Effector memory CD4-positive, alpha-beta T cell (primary cell): ENCODE data around the gene SASS6.
"Not testable (repeated sequence)": the region's sequence is repeated elsewhere in the genome, so short reads cannot be mapped to it uniquely, and the experiment has no call there.

ENCODE experiments used
- DNase-seq, 3 donors: peaks; one replicate each; pipeline ENCODE4 v3.0.0-alpha.2; 2020
- H3K27ac ChIP-seq: 2 replicates; pipeline ENCODE4 v1.7.0; 2013; ENCODE audit warnings: mild to moderate bottlenecking, low read length, moderate library complexity; ENCODE audit not compliant: insufficient read depth, poor library complexity, severe bottlenecking
- H3K27me3 ChIP-seq: replicated peaks from 2 replicates; pipeline ENCODE4 v1.7.0; 2013; ENCODE audit warnings: mild to moderate bottlenecking, low read length; ENCODE audit not compliant: insufficient read depth, control insufficient read depth, poor library complexity, severe bottlenecking
- H3K36me3 ChIP-seq: 2 replicates; pipeline ENCODE4 v1.7.0; 2013; ENCODE audit warnings: mild to moderate bottlenecking, low read length, moderate library complexity; ENCODE audit not compliant: control insufficient read depth, insufficient read depth
- H3K4me1 ChIP-seq: 2 replicates; pipeline ENCODE4 v1.7.0; 2013; ENCODE audit warnings: low read length, mild to moderate bottlenecking; ENCODE audit not compliant: control insufficient read depth, insufficient read depth, poor library complexity, severe bottlenecking
- H3K4me3 ChIP-seq: 2 replicates; pipeline ENCODE4 v1.7.0; 2013; ENCODE audit warnings: low read length, low read depth, mild to moderate bottlenecking; ENCODE audit not compliant: insufficient read depth, poor library complexity, severe bottlenecking
- H3K9me3 ChIP-seq: 2 replicates; pipeline ENCODE4 v1.7.0; 2013; ENCODE audit warnings: mild to moderate bottlenecking, low read length, moderate library complexity; ENCODE audit not compliant: control insufficient read depth

SASS6 gene

GRCh38 chr1:100053119-100053518 is 79.6 kb downstream of the SASS6 start:
- Histone ChIP-seq H3K27ac (no peak overlapping the region), H3K4me3 (no peak overlapping the region), H3K36me3 (peaks cover 7% of the 10 kb centered on the region), H3K9me3 (no peaks in the 10 kb centered on the region), H3K4me1 (no peaks in the 10 kb centered on the region), H3K27me3 (no peaks in the 10 kb centered on the region)
- DNase-seq, result no peak

DNA sequence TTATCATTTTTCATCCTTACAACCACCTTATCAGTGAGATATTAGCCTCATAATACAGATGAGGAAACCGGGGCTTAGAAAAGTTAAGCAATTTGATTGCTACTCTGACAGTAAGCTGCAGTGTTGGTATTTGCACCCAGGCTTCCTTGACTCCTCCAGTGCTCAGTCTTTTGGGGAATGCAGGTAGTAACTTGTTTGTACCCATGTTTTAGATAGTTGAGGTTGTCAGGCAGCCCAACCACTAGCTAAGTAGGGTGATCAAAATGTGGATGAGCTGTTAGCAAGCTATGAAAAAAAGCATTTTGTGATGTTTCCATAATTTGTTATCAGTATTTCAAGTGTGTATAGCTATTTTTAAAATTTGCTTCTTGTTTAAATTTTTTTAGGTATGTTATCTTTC is 80.8 kb downstream of the SASS6 start:
- Histone ChIP-seq H3K27ac (no peak overlapping the region), H3K27me3 (no peaks in the 10 kb centered on the region), H3K36me3 (peaks cover 7% of the 10 kb centered on the region), H3K9me3 (no peaks in the 10 kb centered on the region), H3K4me1 (no peaks in the 10 kb centered on the region), H3K4me3 (no peak overlapping the region)
- no peak for DNase-seq

- Histone ChIP-seq H3K4me1 (no peaks in the 10 kb centered on the region), H3K36me3 (peaks cover 7% of the 10 kb centered on the region), H3K27ac (no peak overlapping the region), H3K4me3 (no peak overlapping the region), H3K27me3 (no peaks in the 10 kb centered on the region), H3K9me3 (no peaks in the 10 kb centered on the region)
- DNase-seq, result no peak
Observed at GRCh38 chr1:100051401-100051800, 81.3 kb downstream of the SASS6 start.

- Histone ChIP-seq H3K27ac (no peak overlapping the region), H3K4me3 (no peak overlapping the region), H3K9me3 (no peaks in the 10 kb centered on the region), H3K27me3 (no peaks in the 10 kb centered on the region), H3K4me1 (peaks cover 4% of the 10 kb centered on the region), H3K36me3 (peaks cover 7% of the 10 kb centered on the region)
- DNase-seq, result no peak
Observed at GRCh38 chr1:100050139-100050538, 82.6 kb downstream of the SASS6 start.

- H3K27ac ChIP-seq, H3K27me3 ChIP-seq, DNase-seq, H3K9me3 ChIP-seq, H3K4me3 ChIP-seq, H3K36me3 ChIP-seq, H3K4me1 ChIP-seq: not testable (repeated sequence)
Observed at GRCh38 chr1:100047235-100047708, 85.5 kb downstream of the SASS6 start.

GRCh38 chr1:100045206-100045605 is 87.5 kb downstream of the SASS6 start:
- H3K27me3 ChIP-seq, result no peaks in the 10 kb centered on the region
- H3K9me3 ChIP-seq, result no peaks in the 10 kb centered on the region
- peaks cover 4% of the 10 kb centered on the region for H3K4me1 ChIP-seq
- H3K36me3 ChIP-seq, result no peaks in the 10 kb centered on the region
- DNase-seq, result no peak
- no peak overlapping the region for H3K4me3 ChIP-seq
- no peak overlapping the region for H3K27ac ChIP-seq

DNA sequence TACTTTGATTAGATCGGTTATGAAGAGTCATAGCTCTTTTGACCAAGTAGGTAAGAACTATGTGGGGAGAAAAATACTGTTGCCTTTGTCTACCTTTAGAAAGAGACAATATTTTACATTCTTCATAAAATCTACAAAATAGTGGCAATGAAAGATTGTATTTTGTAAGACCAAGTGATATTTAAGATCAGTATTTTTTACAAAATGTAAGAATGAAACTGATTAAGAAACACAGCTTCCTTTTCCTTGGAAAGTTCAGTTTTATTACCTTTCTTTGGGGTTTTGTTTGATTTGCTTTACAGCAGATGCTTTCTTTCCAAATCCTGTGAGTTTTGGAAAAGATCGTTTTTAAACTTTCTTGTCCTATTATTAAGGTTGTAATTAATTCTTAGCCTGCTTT is 93.1 kb downstream of the SASS6 start:
- Histone ChIP-seq H3K4me1 (peaks cover 15% of the 10 kb centered on the region), H3K27me3 (no peaks in the 10 kb centered on the region)

DNA sequence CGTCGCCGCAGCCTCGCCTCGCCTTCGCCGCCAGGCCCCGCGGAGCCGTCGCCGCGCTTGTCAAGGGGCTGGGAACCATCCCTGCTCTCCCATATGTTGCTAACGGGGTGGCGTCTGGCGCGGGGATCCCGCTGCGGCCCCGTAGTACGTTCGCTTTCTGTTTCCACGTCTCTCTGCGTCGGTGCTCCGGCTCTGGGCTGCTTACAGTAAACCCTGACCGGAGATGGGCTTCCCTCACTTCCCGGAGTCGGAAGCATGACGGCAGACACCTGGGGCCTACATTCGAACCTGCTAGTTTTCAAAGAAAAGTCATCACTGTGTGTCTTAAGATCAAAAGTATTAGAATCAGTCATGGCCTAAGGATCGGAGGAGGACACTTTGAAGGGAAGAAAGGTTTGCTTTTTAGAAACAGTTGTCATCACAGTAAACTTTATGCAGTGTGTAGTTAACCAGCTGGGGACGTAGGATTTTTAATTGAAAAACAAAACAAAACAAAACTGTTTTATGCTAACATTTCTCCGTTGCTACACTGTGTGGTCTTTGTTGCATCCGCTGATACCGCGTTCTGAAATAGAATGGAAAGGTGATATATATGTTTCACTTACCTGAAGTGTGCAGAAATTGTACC is 94.0 kb downstream of the SASS6 start:
- H3K4me3 ChIP-seq, result peak overlapping the region; percentile 92
- H3K4me1 ChIP-seq, result peaks cover 15% of the 10 kb centered on the region
- H3K27me3 ChIP-seq, result no peaks in the 10 kb centered on the region
- H3K27ac ChIP-seq, result peak overlapping the region; percentile 97
- no peaks in the 10 kb centered on the region for H3K36me3 ChIP-seq
- DNase-seq, result peak; percentile 57 to 65 (median 63)
- H3K9me3 ChIP-seq, result no peaks in the 10 kb centered on the region

More for the DNA sequence above, 93.1 kb downstream of the SASS6 start:
- Histone ChIP-seq H3K36me3 (no peaks in the 10 kb centered on the region), H3K4me3 (peak overlapping the region; percentile 92), H3K9me3 (no peaks in the 10 kb centered on the region), H3K27ac (peak overlapping the region; percentile 97)
- DNase-seq, result no peak

GRCh38 chr1:100037927-100038659 is 94.6 kb downstream of the SASS6 start:
- Histone ChIP-seq H3K36me3 (no peaks in the 10 kb centered on the region), H3K4me1 (peaks cover 15% of the 10 kb centered on the region), H3K9me3 (no peaks in the 10 kb centered on the region), H3K27ac (peak overlapping the region; percentile 97), H3K4me3 (peak overlapping the region; percentile 92), H3K27me3 (no peaks in the 10 kb centered on the region)
- DNase-seq, result peak; percentile 82 to 85 (median 83)

DNA sequence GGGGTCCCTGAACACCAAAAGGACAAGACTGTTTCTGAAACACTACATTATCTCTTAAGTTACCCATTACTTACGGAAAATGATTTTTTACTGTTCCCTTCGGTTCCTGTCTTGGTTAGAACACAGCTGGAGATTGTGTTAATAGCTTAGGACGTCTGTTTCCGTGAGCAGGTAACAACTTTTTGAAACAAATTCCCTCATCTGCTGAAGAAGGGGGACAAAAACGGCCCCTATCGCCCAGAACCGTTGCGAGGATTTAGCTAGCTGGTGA is 95.1 kb downstream of the SASS6 start:
- Histone ChIP-seq H3K36me3 (no peaks in the 10 kb centered on the region), H3K9me3 (no peaks in the 10 kb centered on the region), H3K4me1 (peaks cover 15% of the 10 kb centered on the region), H3K4me3 (peak overlapping the region; percentile 92), H3K27ac (peak overlapping the region; percentile 97), H3K27me3 (no peaks in the 10 kb centered on the region)
- DNase-seq, result no peak
